ENCODE results near the gene GOLGA6L2. TPM values are rescaled to one million over a fixed set of nuclear protein-coding genes. Genes with fewer than 3 reads are reported as not detected.

GOLGA6L2 gene
- total and polyA plus RNA-seq, 2 of the 13 experiments (the other 11 are each of a cell fraction or from before 2014, with no cell fraction given), result not detected

DNA sequence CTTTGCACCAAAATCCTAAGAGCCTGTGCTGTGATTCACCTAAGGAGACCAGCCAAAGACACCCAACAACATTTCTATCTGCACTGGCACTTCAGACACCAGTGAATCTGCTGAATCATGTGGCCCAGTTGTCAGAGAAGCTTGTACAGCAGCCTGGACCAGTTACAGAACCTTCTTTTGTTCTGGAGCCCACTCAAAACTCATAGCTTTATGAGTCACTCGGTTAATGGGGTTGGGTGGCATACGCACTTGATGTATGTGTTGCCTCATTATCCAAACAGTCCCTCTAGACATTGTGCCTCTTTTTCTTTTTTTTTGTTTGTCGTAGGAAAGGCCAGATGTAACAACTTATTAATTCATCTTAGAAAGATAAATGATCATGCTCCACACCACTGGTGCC lies 25.6 kb upstream of the GOLGA6L2 start:
- in situ Hi-C loops (cut with HindIII; ENCODE audit: extremely low pct_ligation_motif_present, low pct_unique_long_range_greater_than_20kb), result no loop called here
- Histone ChIP-seq H3K27me3 (ENCODE audit: control insufficient read depth in 1 of 2, insufficient read depth in 2 of 2, low read length in 2 of 2) (no peaks in the 10 kb centered on the region; a peak in 1 of 5 replicates), H3K36me3 (replicated peaks in 1 of 2; ENCODE audit: control insufficient read depth in 1 of 2, insufficient read depth in 2 of 2, low read length in 2 of 2) (no peaks in the 10 kb centered on the region), H3K27ac (ENCODE audit: extremely low read length, insufficient read depth, low read length) (no peak overlapping the region), H2AFZ (ENCODE audit: low read length) (no peak overlapping the region), H3K4me1 (ENCODE audit: insufficient read depth, low read length) (no peaks in the 10 kb centered on the region), H3K9me3 (ENCODE audit: low read length) (no peaks in the 10 kb centered on the region), H4K20me1 (ENCODE audit: insufficient read depth, low read length) (no peaks in the 10 kb centered on the region), H3K4me3 (replicated peaks in 1 of 3; ENCODE audit: insufficient read depth in 1 of 3, low read depth in 2 of 3, low read length in 3 of 3) (no peak overlapping the region), H3K9ac (ENCODE audit: insufficient read depth, low read depth, low read length) (no peak overlapping the region), H3K4me2 (ENCODE audit: low read depth, low read length) (no peak overlapping the region), H3K79me2 (ENCODE audit: insufficient read depth, low read length) (no peaks in the 10 kb centered on the region)
- FAIRE-seq, result no peak
- 6% methylated on average over 3 of the region's 3 CpGs for WGBS (ENCODE audit: low lambda C conversion rate)
- no peak for ATAC-seq
- BruUV-seq (replicated peaks), result no TSS peak
- intact Hi-C loops (cut with micrococcal nuclease; ENCODE audit: unreplicated experiment), result no loop called here
- no peak for TF ChIP-seq NFATC3 (CRISPR knock-in tag; IDR thresholded peaks at IDR 0.05)
- TF ChIP-seq FOSL2 (CRISPR knock-in tag; IDR thresholded peaks at IDR 0.05), result 0 out of 2 replicates have a peak, but pooled peaks have one; percentile 15
- TF ChIP-seq, protein P1, sequence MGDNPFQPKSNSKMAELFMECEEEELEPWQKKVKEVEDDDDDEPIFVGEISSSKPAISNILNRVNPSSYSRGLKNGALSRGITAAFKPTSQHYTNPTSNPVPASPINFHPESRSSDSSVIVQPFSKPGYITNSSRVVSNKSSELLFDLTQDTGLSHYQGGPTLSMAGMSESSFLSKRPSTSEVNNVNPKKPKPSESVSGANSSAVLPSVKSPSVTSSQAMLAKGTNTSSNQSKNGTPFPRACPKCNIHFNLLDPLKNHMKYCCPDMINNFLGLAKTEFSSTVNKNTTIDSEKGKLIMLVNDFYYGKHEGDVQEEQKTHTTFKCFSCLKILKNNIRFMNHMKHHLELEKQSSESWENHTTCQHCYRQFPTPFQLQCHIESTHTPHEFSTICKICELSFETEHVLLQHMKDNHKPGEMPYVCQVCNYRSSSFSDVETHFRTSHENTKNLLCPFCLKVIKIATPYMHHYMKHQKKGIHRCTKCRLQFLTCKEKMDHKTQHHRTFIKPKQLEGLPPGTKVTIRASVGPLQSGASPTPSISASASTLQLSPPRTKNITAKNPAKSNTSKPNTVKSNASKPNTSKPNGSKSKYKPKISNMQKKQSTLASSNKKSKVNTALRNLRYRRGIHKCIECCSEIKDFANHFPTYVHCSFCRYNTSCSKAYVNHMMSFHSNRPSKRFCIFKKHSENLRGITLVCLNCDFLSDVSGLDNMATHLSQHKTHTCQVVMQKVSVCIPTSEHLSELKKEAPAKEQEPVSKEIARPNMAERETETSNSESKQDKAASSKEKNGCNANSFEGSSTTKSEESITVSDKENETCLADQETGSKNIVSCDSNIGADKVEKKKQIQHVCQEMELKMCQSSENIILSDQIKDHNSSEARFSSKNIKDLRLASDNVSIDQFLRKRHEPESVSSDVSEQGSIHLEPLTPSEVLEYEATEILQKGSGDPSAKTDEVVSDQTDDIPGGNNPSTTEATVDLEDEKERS (CRISPR knock-in tag; IDR thresholded peaks at IDR 0.05), result no peak
- TF ChIP-seq, protein P2, sequence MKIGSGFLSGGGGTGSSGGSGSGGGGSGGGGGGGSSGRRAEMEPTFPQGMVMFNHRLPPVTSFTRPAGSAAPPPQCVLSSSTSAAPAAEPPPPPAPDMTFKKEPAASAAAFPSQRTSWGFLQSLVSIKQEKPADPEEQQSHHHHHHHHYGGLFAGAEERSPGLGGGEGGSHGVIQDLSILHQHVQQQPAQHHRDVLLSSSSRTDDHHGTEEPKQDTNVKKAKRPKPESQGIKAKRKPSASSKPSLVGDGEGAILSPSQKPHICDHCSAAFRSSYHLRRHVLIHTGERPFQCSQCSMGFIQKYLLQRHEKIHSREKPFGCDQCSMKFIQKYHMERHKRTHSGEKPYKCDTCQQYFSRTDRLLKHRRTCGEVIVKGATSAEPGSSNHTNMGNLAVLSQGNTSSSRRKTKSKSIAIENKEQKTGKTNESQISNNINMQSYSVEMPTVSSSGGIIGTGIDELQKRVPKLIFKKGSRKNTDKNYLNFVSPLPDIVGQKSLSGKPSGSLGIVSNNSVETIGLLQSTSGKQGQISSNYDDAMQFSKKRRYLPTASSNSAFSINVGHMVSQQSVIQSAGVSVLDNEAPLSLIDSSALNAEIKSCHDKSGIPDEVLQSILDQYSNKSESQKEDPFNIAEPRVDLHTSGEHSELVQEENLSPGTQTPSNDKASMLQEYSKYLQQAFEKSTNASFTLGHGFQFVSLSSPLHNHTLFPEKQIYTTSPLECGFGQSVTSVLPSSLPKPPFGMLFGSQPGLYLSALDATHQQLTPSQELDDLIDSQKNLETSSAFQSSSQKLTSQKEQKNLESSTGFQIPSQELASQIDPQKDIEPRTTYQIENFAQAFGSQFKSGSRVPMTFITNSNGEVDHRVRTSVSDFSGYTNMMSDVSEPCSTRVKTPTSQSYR (CRISPR knock-in tag; IDR thresholded peaks at IDR 0.05; ENCODE audit: borderline replicate concordance), result no peak
- no peak for TF ChIP-seq ZNF75D (CRISPR knock-in tag; IDR thresholded peaks at IDR 0.05; ENCODE audit: borderline replicate concordance)
- ChIA-PET POLR2A (no interaction called here), CTCF (ENCODE audit: low intra/inter-chr PET ratio, low total read pairs) (no interaction called here)
- no peak for DNase-seq (ENCODE audit: low spot score)

All from HepG2 (cell line).